NCI-H2029 treated with DMSO at 0.1 percent for 48 hours (cell line): ENCODE results near the gene ORMDL2.
"Not testable (repeated sequence)": the region's sequence is repeated elsewhere in the genome, so short reads cannot be mapped to it uniquely, and the experiment has no call there.

Source experiments
- DNase-seq: peaks from one replicate; lab custom pipeline; 2025; lab: John Stamatoyannopoulos, UW

Gene ORMDL2

DNA sequence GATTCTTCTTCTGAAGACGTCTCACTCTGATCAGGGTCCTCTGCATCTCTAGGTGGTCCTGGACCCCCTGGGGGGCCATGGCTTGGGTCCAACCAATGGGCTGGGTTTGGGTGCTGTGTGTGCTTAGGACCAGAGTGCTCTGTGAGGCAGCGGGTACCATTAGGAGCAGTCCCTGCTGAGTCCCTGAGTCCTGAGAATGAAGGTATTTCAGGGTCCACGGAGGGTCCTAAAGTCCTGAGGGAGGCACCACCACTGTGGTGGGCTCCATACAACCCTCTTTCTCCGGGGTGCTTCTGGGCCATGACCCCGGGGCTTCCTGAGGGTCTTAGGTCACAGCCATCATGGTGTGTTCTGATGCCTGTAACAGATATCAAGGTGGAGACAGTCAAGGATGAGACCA, 10.5 kb downstream of the ORMDL2 start:
- no peak for DNase-seq

DNA sequence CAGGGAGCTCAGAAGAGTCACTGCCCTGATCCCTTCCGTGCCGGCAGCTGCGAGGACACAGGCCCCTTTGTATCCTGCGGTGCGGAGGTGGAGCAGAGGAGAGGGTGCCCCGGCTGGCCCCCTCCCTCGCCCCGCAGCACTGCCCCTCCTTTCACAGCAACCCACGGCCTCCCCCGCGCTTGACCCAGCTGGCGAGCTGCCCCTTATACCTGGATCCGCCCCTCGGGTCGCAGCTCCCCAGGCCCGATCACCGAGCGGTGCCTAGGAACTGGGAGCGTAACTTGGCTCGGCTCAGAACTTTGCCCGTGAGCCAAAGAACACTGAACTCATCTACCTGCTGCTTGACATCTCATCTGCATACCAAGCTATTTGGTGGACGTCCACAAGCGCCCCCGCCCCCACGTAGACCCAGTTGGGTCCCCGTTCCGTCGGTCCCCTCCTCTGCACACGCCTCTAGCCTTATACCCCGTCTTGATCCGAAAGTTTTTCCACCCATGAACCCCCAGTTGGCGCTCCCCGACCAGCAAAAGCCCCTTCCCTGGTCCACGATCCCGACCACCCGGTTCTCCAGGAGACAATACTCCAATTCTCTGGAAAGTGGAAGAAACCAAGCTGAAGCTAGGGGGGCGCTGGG, 12.2 kb downstream of the ORMDL2 start:
- no peak for DNase-seq

DNA sequence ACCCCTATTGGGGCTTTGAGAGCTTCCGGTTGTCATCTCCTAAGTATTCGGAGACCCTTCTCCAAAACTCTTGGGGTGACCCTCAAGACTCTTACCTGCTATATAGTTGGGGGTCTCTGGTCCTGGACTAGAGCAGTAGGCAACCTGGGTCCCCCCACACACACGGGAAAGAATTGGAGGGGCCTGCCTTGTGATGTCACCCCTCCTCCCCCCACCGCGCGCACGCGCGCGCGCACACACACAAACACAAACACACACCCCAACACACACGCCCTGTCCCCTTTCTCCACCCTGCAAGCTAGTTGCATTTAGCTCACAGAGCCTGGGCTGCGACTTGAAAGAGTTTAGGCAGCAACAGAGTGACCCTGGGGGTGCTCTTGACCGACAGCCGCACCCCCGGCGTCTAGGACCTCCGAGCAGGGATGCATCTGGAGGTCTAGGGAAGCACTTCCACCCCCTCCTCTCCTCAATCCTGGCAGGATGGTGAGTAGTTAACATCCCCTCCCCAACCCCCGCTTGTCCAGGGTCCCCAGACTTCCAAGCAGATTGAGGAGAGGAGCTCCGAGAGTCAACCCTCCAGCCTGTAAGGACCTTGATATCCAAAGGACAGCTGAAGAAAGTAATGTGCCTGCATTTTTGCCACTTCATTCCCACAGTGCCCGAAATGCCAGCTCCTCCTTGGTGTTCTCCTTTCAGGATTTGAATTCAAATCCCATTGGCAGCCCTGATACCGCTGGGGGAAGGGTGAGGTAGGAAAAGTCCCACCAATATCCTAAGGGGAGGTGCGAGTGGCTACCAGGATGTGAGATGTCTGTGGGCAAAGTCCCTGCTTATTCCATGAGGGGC, 13.0 kb downstream of the ORMDL2 start:
- DNase-seq: no peak

DNA sequence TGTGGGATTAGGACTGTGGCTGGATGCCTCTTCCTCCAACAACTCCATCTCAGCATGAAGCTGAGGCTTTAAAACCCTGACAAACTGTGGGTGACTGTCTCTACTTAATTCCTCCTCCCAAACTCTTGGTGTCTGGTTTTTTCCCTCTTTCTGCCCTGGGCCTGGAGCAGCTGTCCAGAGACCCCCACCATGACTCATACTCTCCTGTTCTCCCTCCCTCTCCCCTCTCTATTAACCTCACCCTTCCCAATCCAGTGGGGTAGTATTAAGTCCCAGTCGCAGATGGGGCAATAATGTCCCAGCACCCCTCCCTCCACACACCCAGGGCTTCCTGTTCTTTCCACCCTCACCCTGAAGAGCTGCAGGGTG, 13.6 kb downstream of the ORMDL2 start:
- DNase-seq: no peak

DNA sequence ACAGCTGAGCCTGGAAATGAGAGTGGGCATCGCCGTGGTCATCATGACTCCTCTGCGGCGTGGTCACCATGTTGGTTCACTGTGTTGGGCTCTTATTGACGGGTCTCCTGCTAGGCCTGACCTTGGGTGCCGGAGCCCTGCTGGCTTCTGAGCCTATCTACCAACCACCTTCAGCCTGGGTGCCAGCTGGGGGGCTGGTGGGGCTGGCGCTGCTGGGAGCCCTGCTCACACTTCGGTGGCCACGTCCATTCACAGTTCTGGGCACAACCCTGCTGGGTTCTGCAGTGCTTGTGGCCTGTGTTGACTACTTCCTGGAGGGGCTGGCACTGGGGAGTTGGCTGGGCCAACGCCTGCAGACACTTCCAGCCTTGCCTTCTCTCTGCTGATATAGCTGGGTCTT, 15.2 kb downstream of the ORMDL2 start:
- no peak for DNase-seq

DNA sequence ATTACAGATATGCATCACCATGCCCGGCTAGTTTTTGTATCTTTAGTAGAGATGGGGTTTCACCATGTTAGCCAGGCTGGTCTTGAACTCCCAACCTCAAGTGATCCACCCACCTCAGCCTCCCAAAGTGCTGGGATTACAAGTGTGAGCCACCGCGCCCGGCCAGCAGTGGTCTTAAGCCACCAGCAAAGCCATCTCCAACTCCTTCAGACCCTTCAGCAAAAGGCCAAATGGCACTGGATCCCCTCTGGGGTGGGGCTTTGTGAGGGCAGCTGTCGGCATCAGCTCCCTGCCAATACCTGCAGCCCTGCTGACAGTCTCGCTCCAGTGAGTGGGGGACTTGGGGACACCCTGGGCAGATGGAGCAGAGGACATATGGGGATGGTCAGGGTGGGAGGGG, 16.6 kb downstream of the ORMDL2 start:
- DNase-seq: not testable (repeated sequence)

DNA sequence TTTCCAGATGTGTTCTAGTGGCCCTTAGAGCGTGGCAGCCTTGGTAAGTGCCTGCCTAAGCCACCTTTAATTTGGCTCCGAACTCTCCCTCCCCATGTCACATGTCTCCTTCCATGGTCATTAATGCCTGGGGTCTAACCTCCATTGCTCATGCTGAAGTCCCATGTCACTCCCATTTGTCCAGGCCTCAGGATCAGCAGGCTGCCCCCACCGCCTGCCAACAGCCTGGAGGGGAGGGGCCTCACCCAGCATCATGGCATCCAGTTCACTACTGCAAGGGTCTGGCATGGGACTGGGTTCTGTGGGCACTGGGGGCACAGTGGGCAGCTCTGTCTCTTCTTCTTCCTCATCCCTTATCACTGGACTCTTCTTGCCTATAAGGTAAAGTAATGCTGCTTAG, 20.5 kb downstream of the ORMDL2 start:
- no peak for DNase-seq

DNA sequence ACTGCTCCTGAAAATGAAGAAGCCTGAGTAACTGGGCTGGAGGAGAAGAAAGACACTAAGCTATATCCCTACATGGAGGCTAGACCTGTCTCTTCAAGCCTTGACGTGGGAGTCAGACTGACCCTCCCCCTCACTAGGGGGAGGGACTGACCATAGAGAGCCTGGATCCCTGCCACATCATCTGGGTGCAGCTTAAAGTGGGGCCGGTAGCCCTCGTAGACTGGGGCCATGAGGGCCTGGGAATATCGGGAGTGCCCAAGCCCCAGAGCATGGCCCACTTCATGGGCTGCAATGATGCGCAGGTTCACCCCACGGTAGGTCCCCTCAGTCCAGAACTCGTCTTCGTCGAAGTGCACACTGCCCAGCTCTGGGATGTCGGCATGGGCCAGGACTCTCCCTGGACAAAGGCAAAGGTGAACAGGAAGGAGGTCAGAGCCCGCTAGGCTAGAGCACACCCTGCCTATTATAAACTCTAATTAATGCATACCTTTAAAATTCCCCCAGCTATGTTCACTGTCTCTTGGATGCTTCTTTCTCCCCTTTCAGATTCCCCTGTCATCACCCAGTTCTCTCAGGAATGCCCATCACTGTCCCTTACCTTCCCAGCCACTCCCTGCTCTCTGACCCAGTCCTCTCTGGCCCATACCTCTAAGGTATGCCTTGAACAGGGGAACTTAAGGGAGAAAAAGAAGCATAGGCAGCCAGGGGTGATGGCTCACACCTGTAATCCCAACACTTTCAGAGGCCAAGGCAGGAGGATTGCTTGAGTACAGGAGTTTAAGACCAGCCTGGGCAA, 21.7 kb downstream of the ORMDL2 start:
- DNase-seq: no peak

DNA sequence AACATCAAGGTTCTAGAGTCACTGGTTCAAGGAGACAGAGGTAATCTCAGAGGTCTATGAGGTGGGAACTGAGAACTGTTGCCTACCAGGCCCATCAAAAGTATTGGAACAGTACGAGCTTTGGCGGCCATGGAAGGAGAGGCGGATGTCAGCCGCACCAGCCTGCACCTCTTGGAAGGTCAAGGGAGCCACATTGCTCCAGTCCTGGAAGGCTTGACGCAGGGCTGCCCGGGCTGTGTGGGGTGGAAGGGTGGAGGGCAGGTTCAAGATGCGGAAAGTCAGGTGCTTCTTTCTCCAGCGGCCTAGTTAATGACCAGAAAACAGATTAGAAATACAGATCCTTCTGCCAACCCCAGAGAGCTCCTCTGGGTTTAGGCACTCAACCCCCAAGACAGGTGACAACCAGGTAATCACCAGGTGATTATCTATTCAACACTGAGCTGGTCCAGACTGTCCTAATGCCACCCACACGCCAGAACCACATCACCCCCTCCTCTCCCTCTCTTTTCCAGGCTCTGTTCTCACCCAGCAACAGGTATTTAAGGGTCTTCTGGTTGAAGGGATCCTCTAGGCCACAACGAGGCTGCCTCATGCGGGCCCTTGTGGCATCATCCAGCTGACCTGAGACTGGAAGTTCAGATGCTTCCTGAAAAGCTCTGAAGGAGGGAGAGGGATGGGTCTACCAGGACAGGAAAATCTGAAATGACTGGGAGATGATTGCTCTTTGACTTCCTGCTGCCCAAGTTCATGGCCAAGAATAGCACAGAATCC, 22.9 kb downstream of the ORMDL2 start:
- no peak for DNase-seq

DNA sequence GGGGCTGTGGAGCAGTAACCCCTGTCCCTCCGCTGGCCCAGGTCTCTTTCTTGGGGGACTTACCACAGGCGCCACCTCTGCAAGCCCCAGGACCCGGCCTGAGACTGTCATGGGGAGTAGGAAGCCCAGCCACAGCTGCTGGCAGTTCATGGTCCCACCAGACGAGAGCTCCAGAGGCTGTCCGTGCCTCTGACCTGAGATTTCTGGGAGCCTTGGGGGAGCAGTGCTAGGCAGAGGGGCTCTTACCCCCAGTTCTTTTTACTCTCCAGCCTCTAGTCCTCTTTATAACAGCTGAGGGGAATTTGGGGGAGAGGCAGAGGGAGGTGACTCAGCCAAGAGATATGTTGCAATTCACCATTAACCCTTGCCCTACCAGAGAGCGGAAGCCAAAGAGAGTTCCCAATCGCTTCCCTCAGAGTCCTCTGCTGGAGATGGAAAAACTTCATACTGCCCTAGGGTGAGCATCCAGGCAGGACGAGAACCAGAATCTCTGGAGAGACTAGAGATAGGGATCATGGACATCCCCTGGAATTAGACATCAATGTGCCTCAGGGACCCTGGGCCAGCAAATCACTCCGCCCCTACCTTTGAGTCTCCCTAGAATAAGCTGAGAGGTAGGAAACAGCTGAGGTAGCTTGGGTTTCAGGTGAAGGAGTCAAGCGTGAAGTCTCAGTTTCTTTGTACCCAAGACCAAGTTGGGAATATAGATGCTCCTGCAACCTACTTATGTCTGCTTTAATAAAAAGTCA, 25.0 kb downstream of the ORMDL2 start, which contains the start of gene MMP19:
Gene MMP19, minus strand, starts transcription at position 256 of the 749 bp plus-strand sequence. Its CDS starts 106 bp downstream, at position 150.
- no peak for DNase-seq

DNA sequence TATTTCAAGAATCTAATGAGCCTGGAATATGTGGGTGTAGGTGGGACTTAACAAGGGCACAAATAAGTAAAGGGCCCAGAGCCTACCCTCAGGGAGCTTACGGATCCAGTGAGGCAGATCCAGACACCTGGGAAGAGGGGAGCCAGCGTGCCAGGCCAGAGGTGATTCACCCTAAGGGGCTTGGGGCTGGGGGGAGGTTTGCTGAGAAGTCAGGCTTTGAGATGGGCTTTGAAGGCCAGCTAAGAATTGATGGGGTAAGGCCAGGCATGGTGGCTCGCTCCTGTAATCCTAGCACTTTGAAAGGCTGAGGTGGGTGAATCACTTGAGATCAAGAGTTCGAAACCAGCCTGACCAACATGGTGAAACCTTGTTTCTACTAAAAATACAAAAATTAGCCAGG, 25.6 kb downstream of the ORMDL2 start:
- no peak for DNase-seq

DNA sequence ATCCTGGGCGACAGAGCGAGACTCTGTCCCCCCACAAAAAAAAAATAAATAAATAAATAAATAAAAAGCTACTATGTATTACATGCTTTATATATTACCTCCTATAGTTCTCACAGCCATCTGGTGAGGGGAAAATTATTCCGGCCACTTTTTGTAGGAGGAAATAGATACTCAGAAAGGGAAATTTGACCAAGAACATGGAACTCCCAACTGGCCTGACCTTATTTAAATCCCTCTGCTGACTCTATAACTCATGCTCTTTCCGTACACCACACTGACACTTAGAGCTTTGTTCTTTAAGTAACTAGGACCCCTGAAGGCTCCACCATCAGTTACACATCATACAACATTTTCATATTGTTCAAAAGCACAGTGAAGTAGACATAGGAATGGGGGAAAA, 27.1 kb downstream of the ORMDL2 start:
- DNase-seq: no peak

DNA sequence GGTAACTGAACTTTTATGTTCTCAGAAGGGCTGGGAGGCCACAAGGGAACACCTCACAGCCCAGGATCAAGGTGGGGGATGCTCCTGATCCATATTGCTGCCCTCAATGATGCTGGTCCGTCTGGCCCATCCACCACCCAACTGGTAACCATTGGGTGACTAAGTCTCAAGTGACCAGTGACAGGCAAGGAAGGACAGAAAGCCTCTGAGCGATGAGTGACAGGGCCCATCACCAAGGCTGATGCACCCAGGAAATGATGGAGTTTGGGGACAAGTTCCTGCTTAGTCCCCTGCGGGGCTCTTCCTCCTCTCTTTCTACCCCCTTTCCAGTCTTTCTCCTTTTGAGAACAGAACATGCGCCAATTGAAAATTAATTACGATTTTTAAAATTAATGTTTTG, 27.5 kb downstream of the ORMDL2 start:
- no peak for DNase-seq

DNA sequence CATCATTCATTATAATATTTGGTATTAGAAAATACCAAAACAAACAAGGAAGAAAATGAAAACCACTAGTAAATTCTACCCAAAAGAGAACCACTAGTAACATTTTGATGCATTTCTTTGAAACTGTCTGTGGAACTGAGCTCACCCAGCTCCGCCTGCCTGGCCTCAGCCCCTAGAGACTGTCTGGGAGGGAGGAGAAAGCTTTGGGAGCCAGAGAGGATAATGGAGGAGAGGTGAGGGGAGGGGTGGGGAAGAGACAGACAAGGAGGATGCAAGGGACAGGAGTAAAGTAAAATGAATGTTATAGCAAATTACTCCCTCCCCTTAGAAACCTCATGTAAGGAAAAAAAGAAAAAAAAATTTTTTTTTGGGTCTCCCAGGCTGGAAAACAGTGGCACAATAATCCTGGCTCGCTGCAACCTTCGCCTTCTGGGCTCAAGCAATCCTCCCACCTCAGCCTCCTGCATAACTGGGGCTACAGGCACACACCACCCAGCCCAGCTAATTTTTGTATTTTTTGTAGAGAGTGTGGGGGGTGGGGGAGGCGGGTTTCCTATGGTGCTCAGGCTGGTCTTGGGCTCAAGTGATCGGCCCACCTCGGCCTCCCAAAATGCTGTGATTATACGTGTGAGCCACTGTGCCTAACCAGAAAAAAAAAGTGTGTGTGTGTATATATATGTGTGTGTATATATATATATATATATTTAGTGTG, 28.1 kb downstream of the ORMDL2 start:
- no peak for DNase-seq

DNA sequence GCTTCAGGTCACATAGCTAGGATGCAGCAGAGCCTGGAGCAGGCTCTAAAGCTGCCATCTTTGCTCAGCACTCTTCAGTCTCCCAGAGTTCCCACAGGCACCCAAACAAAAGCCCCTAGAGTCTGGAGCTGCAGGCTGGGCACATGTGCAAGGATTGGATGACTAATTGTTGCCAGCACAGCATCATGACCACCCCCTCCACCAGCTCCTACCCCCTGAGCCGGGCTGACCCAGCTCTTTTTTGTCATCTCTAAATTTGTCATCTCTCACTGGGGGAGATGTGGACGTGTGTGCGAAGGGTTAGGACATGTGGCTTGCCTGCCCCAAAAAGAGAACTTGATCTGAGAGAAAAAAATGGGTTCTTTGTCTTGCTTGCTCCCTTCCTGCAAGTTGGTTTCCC, 29.2 kb downstream of the ORMDL2 start:
- no peak for DNase-seq

DNA sequence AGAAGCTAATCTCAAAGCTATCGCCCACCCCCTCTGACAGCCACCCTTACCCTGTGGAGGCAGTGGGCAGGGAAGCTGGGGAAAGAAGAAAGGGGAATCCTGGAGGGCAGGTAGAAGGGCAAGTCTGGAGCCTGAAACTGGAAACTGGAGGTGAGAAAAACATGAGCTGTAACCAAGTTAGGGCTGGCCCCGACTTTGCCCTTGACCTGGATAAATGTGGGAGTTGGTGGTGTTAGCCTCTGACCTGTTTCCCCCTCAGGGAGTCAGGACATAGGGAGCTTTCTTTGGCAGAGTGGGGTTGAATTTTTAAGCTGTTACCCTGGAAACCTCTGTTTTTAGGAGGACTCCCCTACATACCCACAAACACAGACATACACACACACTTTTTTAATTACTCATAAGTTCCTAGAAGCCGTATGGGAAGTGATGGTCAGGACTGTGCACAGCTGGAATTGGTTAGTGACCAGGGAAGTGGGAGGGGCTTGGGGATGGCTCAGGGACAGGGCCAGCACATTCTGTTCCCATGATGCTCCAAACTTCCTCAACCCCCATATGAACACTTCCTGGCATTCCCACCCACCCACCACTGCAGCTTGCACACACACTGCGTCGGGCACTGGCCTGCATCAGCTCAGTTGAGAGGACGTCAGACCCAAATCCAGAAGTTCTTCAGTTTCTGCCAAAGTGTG, 29.9 kb downstream of the ORMDL2 start:
- no peak for DNase-seq

DNA sequence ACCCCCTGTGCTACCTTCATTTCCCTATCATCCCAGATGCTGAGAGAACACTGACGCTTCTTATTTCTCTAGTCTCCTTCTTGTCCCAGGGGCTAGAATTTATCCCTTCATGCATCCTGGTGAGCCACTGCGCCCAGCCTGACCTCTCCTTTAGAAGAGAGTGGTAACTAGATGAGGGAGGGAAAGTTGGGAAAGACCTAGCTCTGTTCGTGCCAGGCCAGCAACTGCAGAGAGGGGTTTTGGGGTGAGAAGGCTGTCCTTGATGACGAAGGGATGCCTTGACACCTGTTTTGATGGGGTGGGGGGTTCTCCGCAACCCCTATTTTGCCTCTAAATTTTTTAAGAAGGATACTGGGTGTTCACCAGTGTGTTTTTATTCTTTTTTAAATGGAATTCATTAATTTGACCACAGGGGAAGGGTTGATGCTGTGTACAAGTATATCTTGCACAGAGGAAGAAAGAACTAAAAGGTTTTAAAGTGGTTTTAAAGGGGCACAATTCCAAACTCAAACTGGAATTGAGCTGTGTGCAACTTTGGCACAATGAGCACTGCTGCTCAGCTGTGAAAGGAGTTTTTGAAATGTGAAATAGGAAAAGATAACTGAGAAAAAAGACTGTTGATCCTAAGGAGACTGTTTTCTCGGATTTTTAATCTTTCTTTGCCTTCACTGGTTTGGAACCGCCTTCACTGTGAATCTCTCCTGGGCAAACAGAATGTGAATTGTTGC, 31.9 kb downstream of the ORMDL2 start:
- no peak for DNase-seq

DNA sequence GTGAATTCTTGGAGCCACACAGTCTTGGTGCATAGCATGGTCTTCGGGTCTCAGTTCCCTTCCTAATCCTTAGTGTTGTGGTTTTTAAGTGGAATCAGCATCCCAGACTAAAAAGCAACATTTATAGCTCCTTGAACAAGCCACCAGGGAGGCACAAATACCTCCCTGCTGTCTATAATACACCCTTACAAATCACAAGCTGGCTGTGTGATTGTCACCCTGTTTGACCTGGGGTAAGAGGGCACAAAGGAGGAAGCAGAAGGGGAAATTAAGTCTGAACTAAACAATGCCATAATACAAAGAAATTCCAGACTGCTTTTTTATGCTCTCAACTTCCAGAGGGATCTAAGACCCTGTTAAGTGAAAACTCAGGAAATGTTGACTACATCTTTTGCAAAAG, 32.6 kb downstream of the ORMDL2 start:
- DNase-seq: no peak

DNA sequence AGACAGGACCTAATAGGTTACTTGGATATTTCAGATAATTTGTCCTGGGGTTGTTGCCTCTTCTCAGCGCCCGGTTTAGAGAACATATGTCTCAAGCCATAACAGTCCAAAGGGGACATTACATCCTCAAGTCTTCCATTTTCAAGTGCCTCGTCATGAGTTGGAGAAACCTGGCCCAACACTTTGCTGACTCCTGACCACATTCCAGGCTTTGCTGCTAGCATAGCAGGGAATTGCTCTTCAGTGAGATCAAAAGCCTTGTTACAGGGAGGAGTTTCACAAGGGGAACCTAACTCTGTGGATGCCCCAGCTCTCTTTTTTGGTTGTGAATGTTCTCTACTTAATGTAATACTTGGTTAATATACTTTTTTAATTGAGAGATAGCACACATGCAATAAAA, 33.1 kb downstream of the ORMDL2 start:
- DNase-seq: no peak
